ENCODE measurements around the gene CELA1.
"Not testable (repeated sequence)": the region's sequence is repeated elsewhere in the genome, so short reads cannot be mapped to it uniquely, and the experiment has no call there.

Gene CELA1

GRCh38 chr12:51307655-51308593 is 38.6 kb downstream of the CELA1 start:
- no peak for DNase-seq

DNA sequence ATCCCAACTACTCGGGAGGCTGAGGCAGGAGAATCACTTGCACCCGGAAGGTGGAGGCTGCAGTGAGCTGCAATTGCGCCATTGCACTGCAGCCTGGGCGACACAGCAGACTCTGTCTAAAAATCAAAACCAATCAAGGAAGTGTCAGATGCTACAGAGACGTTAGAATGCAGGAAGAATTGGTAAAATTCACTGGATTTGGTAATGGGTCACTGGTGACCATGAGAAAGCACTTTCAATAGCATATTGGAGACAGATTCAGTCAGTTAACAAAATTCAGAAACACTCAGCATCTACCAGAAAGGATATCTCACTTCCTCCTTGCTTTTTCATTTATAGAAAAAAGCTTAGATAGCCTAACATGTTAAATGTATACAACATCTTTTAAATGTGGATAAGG is 40.0 kb downstream of the CELA1 start:
- DNase-seq = no peak

- DNase-seq = not testable (repeated sequence)
Measured at GRCh38 chr12:51300768-51301167, 45.7 kb downstream of the CELA1 start.

DNA sequence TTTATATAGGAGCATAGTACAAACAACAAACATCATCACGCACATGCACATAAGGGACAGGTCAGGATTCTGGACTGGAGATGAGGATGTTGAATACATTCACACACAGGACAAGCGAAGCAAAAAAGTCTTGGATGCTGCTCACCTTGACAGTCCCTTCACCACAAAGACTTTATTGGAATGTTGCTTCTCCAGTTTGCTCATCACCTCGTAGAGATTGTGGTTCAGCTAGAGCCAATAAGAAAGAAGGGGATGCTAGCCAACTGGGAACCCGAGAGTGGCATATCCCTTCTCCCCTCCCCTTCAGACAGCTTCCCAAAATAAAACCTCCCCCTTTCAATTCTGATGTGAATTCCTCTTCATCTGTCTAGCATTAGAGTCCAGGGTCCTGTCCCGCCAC is 50.8 kb downstream of the CELA1 start:
- DNase-seq = no peak

DNA sequence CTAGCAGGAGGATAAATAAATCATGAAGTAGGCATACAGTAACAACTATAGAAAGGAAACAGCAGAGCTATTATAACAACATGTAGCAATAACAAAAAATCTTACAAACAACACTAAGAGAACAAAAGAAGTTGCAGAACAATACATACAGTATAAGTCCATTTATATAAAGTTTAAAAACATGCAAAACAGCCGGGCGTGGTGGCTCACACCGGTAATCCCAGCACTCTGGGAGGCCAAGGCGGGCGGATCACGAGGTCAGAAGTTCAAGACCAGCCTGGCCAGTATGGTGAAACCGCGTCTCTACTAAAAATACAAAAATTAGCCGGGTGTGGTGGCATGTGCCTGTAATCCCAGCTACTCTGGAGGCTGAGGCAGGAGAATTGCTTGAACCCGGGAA is 52.4 kb downstream of the CELA1 start:
- not testable (repeated sequence) for DNase-seq

DNA sequence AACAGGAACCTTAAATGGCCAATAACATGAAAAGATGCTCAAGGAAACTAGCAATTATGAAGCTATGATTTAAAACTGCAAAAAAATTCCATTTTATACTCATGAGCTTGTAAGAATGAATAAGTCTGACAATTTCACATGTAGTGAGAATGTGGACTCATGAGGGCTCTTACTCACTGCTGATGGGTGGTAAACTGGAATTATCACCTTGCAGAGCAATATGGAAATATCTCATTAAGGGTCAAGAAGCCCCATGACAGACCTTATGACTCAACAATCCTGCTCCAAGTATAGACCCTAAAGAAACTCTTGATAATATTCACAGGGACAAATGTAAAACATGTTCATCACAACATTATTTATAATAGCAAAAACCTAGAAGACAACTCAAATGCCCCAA is 52.8 kb downstream of the CELA1 start:
- DNase-seq = no peak

GRCh38 chr12:51291603-51292513 is 54.6 kb downstream of the CELA1 start:
- DNase-seq = not testable (repeated sequence)

GRCh38 chr12:51285843-51286242 is 60.6 kb downstream of the CELA1 start:
- no peak for DNase-seq

GRCh38 chr12:51281202-51281924 is 65.1 kb downstream of the CELA1 start:
- no peak for DNase-seq
